GM23338 (cell line): Measurements from ENCODE around the gene CLDN20.

ENCODE experiments used
- CTCF ChIP-seq, 2 experiments: fragments of 200-600 bp in 1 of 2; sonication (generic) in 1 of 2; conservative IDR thresholded peaks; 2 replicates each; pipeline versions ENCODE4 v1.5.1 to v1.6.1; 2016 to 2017; ENCODE audit warnings: antibody characterized with exemption in 2 of 2, low read depth in 2 of 2, mild to moderate bottlenecking in 2 of 2, moderate library complexity in 1 of 2
- EZH2 ChIP-seq: fragments of 200-600 bp; sonication (generic); IDR thresholded peaks from one replicate; pipeline ENCODE4 v1.8.0; 2017; ENCODE audit warnings: antibody characterized with exemption, mild to moderate bottlenecking, low read depth; ENCODE audit not compliant: unreplicated experiment
- REST ChIP-seq: IDR thresholded peaks from one replicate; pipeline ENCODE4 v1.6.1; 2018; ENCODE audit warnings: antibody characterized with exemption; ENCODE audit not compliant: unreplicated experiment

GRCh38 chr6:155273431-155273830, 9.6 kb downstream of the CLDN20 start:
- TF ChIP-seq EZH2 (no peak), REST (no peak), CTCF (conservative IDR thresholded peaks at IDR 0.05; ENCODE audit: low read depth in 2 of 2) (no peak)
